Measurements from ENCODE around the gene MLPH.

The MLPH gene

GRCh38 chr2:237500681-237501424 lies 13.8 kb downstream of the MLPH start:
- no peak for DNase-seq (ENCODE audit: low spot score)

GRCh38 chr2:237501892-237502513 lies 15.0 kb downstream of the MLPH start:
- DNase-seq (ENCODE audit: low spot score) = no peak

- DNase-seq (ENCODE audit: low spot score) = no peak
Observed at GRCh38 chr2:237503201-237503600, 16.1 kb downstream of the MLPH start.

- DNase-seq (ENCODE audit: low spot score) = no peak
Observed at GRCh38 chr2:237505188-237505939, 18.3 kb downstream of the MLPH start.

- DNase-seq (ENCODE audit: low spot score) = no peak
Observed at GRCh38 chr2:237507512-237507911, 20.5 kb downstream of the MLPH start.

GRCh38 chr2:237508361-237508760 lies 21.3 kb downstream of the MLPH start:
- no peak for DNase-seq (ENCODE audit: low spot score)

GRCh38 chr2:237509151-237509550 lies 22.1 kb downstream of the MLPH start:
- DNase-seq (ENCODE audit: low spot score) = no peak

- no peak for DNase-seq (ENCODE audit: low spot score)
Observed at GRCh38 chr2:237509905-237510304, 22.9 kb downstream of the MLPH start.

GRCh38 chr2:237510502-237511217 lies 23.6 kb downstream of the MLPH start:
- DNase-seq (ENCODE audit: low spot score) = no peak

GRCh38 chr2:237511433-237511832 lies 24.4 kb downstream of the MLPH start:
- DNase-seq (ENCODE audit: low spot score) = no peak

- no peak for DNase-seq (ENCODE audit: low spot score)
Observed at GRCh38 chr2:237511885-237512405, 24.9 kb downstream of the MLPH start.

GRCh38 chr2:237512774-237513466 lies 25.9 kb downstream of the MLPH start:
- DNase-seq (ENCODE audit: low spot score) = peak; percentile 72

GRCh38 chr2:237513693-237514092 lies 26.6 kb downstream of the MLPH start:
- no peak for DNase-seq (ENCODE audit: low spot score)

- no peak for DNase-seq (ENCODE audit: low spot score)
Observed at GRCh38 chr2:237514474-237515130, 27.6 kb downstream of the MLPH start.

GRCh38 chr2:237515166-237515565 lies 28.1 kb downstream of the MLPH start:
- no peak for DNase-seq (ENCODE audit: low spot score)

- DNase-seq (ENCODE audit: low spot score) = no peak
Observed at GRCh38 chr2:237515621-237516275, 28.7 kb downstream of the MLPH start.

- DNase-seq (ENCODE audit: low spot score) = no peak
Observed at GRCh38 chr2:237517163-237517562, 30.1 kb downstream of the MLPH start.

- DNase-seq (ENCODE audit: low spot score) = no peak
Observed at GRCh38 chr2:237517990-237518389, 30.9 kb downstream of the MLPH start.

GRCh38 chr2:237519506-237520245 lies 32.6 kb downstream of the MLPH start:
- DNase-seq (ENCODE audit: low spot score) = no peak

- no peak for DNase-seq (ENCODE audit: low spot score)
Observed at GRCh38 chr2:237520290-237520689, 33.2 kb downstream of the MLPH start.

Measured in CD4-positive, alpha-beta T cell treated with Interleukin-15 for 4 hours (primary cell).